OCI-LY1 (cell line): ENCODE measurements around the gene TIMELESS.

Source experiments
- H2AFZ ChIP-seq: fragments of 200-600 bp; sonication (generic), shearing (Covaris generic); 2 replicates; pipeline ENCODE4 v1.6.0; 2014; ENCODE audit warnings: antibody characterized with exemption, mild to moderate bottlenecking, low read length
- H3F3A ChIP-seq: fragments of 200-600 bp; sonication (generic), shearing (Covaris generic); 2 replicates; pipeline ENCODE4 v1.6.0; 2014; ENCODE audit warnings: mild to moderate bottlenecking, antibody characterized with exemption, low read length, moderate library complexity; ENCODE audit not compliant: insufficient read depth
- H3K27ac ChIP-seq: fragments of 200-600 bp; sonication (generic); 2 replicates; pipeline ENCODE4 v1.5.1; 2014; ENCODE audit warnings: low read length, mixed run types, mild to moderate bottlenecking, low read depth; ENCODE audit not compliant: poor library complexity, severe bottlenecking
- H3K27me3 ChIP-seq: fragments of 200-600 bp; sonication (generic); 2 replicates; pipeline ENCODE4 v1.6.0; 2014; ENCODE audit warnings: antibody characterized with exemption, mild to moderate bottlenecking, low read length, moderate library complexity; ENCODE audit not compliant: insufficient read depth
- H3K36me3 ChIP-seq: fragments of 200-600 bp; sonication (generic); 2 replicates; pipeline ENCODE4 v1.6.1; 2014; ENCODE audit warnings: mild to moderate bottlenecking, antibody characterized with exemption, low read length, moderate library complexity, mixed read lengths; ENCODE audit not compliant: insufficient read depth
- H3K4me1 ChIP-seq: fragments of 200-600 bp; sonication (generic); 2 replicates; pipeline ENCODE4 v1.5.1; 2014; ENCODE audit warnings: mild to moderate bottlenecking, low read length, moderate library complexity; ENCODE audit not compliant: insufficient read depth, severe bottlenecking
- H3K4me2 ChIP-seq: fragments of 200-600 bp; sonication (generic), shearing (Covaris generic); 2 replicates; pipeline ENCODE4 v1.6.1; 2014; ENCODE audit warnings: low read length
- H3K4me3 ChIP-seq: fragments of 200-600 bp; sonication (generic); 2 replicates; pipeline ENCODE4 v1.5.1; 2014; ENCODE audit warnings: low read length, low read depth, mild to moderate bottlenecking, mixed read lengths; ENCODE audit not compliant: poor library complexity, severe bottlenecking
- H3K79me2 ChIP-seq: fragments of 200-600 bp; shearing (Covaris generic); 2 replicates; pipeline ENCODE4 v1.6.1; 2016; ENCODE audit warnings: mixed run types, low read length, mixed read lengths; ENCODE audit not compliant: insufficient read depth
- H3K9ac ChIP-seq: fragments of 200-600 bp; sonication (generic), shearing (Covaris generic); 2 replicates; pipeline ENCODE4 v1.6.1; 2014; ENCODE audit warnings: mild to moderate bottlenecking, low read length, mixed read lengths
- H3K9me2 ChIP-seq: fragments of 200-600 bp; sonication (generic), shearing (Covaris generic); 2 replicates; pipeline ENCODE4 v1.6.1; 2014; ENCODE audit warnings: low read depth, mild to moderate bottlenecking, low read length, mixed read lengths
- H3K9me3 ChIP-seq: fragments of 200-600 bp; shearing (Covaris generic); 2 replicates; pipeline ENCODE4 v1.6.1; 2014; ENCODE audit warnings: low read length, mixed read lengths
- H4K20me1 ChIP-seq: fragments of 200-600 bp; sonication (generic), shearing (Covaris generic); 2 replicates; pipeline ENCODE4 v1.6.0; 2016; ENCODE audit warnings: mild to moderate bottlenecking, low read length; ENCODE audit not compliant: insufficient read depth
- EZH2 ChIP-seq: fragments of 200-600 bp; sonication (generic), shearing (Covaris generic); IDR thresholded peaks from 2 replicates; pipeline ENCODE4 v1.8.0; 2017; ENCODE audit warnings: borderline replicate concordance, mixed run types, mild to moderate bottlenecking, antibody characterized with exemption, low read length, moderate library complexity, mixed read lengths
- TF ChIP-seq, protein P1 (sequence below): fragments of 200-600 bp; sonication (generic), shearing (Covaris generic); IDR thresholded peaks from 2 replicates; pipeline ENCODE4 v1.5.1; 2017; ENCODE audit warnings: mild to moderate bottlenecking, antibody characterized with exemption, low read length, moderate library complexity, mixed read lengths

TIMELESS gene

GRCh38 chr12:56476143-56476542 is 26.9 kb upstream of the TIMELESS start:
- 0 out of 2 replicates have a peak, but pooled peaks cover 3% of the 10 kb centered on the region for H3K79me2 ChIP-seq
- no peaks in the 10 kb centered on the region for H4K20me1 ChIP-seq
- no peak for TF ChIP-seq EZH2
- TF ChIP-seq, protein P1, sequence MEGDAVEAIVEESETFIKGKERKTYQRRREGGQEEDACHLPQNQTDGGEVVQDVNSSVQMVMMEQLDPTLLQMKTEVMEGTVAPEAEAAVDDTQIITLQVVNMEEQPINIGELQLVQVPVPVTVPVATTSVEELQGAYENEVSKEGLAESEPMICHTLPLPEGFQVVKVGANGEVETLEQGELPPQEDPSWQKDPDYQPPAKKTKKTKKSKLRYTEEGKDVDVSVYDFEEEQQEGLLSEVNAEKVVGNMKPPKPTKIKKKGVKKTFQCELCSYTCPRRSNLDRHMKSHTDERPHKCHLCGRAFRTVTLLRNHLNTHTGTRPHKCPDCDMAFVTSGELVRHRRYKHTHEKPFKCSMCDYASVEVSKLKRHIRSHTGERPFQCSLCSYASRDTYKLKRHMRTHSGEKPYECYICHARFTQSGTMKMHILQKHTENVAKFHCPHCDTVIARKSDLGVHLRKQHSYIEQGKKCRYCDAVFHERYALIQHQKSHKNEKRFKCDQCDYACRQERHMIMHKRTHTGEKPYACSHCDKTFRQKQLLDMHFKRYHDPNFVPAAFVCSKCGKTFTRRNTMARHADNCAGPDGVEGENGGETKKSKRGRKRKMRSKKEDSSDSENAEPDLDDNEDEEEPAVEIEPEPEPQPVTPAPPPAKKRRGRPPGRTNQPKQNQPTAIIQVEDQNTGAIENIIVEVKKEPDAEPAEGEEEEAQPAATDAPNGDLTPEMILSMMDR, result no peak
- no peaks in the 10 kb centered on the region for H3K9me3 ChIP-seq
- no peaks in the 10 kb centered on the region for H3K4me1 ChIP-seq
- no peak overlapping the region for H3K4me2 ChIP-seq
- no peak overlapping the region for H2AFZ ChIP-seq
- H3F3A ChIP-seq, result no peaks in the 10 kb centered on the region; the same call in 1 of the 2 replicates
- no peaks in the 10 kb centered on the region for H3K9me2 ChIP-seq
- no peak overlapping the region for H3K9ac ChIP-seq
- H3K4me3 ChIP-seq, result no peak overlapping the region
- H3K27ac ChIP-seq, result no peak overlapping the region
- H3K36me3 ChIP-seq, result peaks cover 24% of the 10 kb centered on the region
- H3K27me3 ChIP-seq, result no peaks in the 10 kb centered on the region

DNA sequence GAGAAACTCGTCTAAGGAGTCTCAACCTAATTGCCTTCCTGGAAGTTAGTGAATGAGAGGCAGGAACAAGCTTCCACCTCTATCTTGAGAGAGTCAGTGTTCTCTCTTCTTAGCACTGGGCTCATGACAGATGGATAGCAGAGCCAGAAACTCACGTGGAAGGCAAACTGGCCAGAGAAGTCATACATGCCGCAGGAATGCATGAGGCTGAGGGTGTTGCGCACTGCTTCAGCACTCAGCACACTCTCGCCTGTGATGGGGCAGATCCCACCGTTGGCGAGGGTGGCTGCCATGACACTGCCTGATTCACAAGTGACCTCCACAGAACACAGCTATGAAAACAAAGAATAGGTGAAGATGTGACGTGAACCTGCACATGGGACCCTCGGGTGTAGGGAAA is 25.2 kb upstream of the TIMELESS start:
- Histone ChIP-seq H4K20me1 (no peaks in the 10 kb centered on the region), H3K9me3 (no peaks in the 10 kb centered on the region), H3K9me2 (no peaks in the 10 kb centered on the region), H3K9ac (no peak overlapping the region), H3K4me1 (peaks cover 16% of the 10 kb centered on the region), H3F3A (no peaks in the 10 kb centered on the region; the same call in 1 of the 2 replicates), H3K27ac (no peak overlapping the region), H3K27me3 (no peaks in the 10 kb centered on the region), H3K79me2 (0 out of 2 replicates have a peak, but pooled peaks cover 9% of the 10 kb centered on the region), H3K4me2 (no peak overlapping the region), H3K4me3 (no peak overlapping the region), H2AFZ (no peak overlapping the region), H3K36me3 (peaks cover 40% of the 10 kb centered on the region)
- no peak for TF ChIP-seq EZH2

DNA sequence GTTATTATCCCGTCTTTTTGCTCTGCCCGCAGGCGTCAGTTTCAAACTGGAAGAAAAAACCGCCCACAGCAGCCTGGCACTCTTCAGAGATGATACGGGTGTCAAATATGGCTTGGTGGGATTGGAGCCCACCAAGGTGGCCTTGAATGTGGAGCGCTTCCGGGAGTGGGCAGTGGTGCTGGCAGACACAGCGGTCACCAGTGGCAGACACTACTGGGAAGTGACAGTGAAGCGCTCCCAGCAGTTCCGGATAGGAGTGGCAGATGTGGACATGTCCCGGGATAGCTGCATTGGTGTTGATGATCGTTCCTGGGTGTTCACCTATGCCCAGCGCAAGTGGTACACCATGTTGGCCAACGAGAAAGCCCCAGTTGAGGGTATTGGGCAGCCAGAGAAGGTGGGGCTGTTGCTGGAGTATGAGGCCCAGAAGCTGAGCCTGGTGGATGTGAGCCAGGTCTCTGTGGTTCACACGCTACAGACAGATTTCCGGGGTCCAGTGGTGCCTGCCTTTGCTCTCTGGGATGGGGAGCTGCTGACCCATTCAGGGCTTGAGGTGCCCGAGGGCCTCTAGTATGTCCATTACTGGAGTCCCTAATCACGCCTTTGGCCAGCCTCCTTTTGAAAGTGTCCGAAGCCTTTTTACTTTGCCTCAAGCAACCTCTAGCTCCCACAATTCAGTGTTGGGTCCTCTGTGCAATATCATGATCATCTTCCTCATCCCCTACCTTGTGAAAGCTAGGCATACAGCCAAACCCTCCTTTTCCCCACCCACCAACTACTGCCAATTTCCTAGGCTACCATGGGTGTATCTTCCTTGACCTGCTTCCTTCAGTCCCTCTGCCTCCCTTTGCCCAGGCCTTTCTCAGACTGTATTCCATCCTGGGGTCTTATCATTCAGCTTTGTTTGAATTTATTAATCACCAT is 20.0 kb upstream of the TIMELESS start:
- peak overlapping the region; percentile 99 for H3K9ac ChIP-seq
- H3K9me2 ChIP-seq, result no peaks in the 10 kb centered on the region
- H3K27me3 ChIP-seq, result no peaks in the 10 kb centered on the region
- peak overlapping the region; percentile 93 for H3K4me2 ChIP-seq
- peak overlapping the region; percentile 95 for H3K4me3 ChIP-seq
- H3F3A ChIP-seq, result no peaks in the 10 kb centered on the region; the same call in 1 of the 2 replicates
- H2AFZ ChIP-seq, result no peak overlapping the region
- no peak for TF ChIP-seq EZH2
- TF ChIP-seq, protein P1, result no peak
- peaks cover 18% of the 10 kb centered on the region for H3K79me2 ChIP-seq
- peaks cover 21% of the 10 kb centered on the region for H3K4me1 ChIP-seq
- no peaks in the 10 kb centered on the region for H3K9me3 ChIP-seq
- peak overlapping the region; percentile 76 for H3K27ac ChIP-seq
- H3K36me3 ChIP-seq, result peaks cover 47% of the 10 kb centered on the region
- no peaks in the 10 kb centered on the region for H4K20me1 ChIP-seq
